NT2/D1 (cell line): ENCODE results near the gene CDNF.

ENCODE experiments used
- SUZ12 ChIP-seq: IDR thresholded peaks from 2 replicates; pipeline ENCODE4 v1.6.1; 2011; ENCODE audit not compliant: insufficient read length, insufficient read depth; ENCODE audit errors: extremely low read depth
- YY1 ChIP-seq: IDR thresholded peaks from 2 replicates; pipeline ENCODE4 v1.6.1; 2011; ENCODE audit not compliant: insufficient read length, insufficient read depth

- TF ChIP-seq YY1 = no peak
- TF ChIP-seq SUZ12 = no peak
Measured at GRCh38 chr10:14806318-14806717, 31.5 kb downstream of the CDNF start.
